Measurements from ENCODE around the gene MID1IP1. TPM values are rescaled to one million over a fixed set of nuclear protein-coding genes. Genes with fewer than 3 reads are reported as not detected.

Gene MID1IP1
- total RNA-seq, 1 donor from 2014 or later = 14.6 TPM

Other genes starting within 250 kb of the MID1IP1 start
- gene TSPAN7, start 239.9 kb upstream of the MID1IP1 start, total RNA-seq = 25.6 TPM